Fibroblast of skin of scalp (primary cell): ENCODE measurements around the gene SLC34A3.
A peak's percentile ranks its signal among the peaks of the same experiment; 100 is the strongest.

ENCODE experiments used
- DNase-seq: peaks from one replicate; pipeline ENCODE4 v3.0.0-alpha.2; 2013

The SLC34A3 gene

DNA sequence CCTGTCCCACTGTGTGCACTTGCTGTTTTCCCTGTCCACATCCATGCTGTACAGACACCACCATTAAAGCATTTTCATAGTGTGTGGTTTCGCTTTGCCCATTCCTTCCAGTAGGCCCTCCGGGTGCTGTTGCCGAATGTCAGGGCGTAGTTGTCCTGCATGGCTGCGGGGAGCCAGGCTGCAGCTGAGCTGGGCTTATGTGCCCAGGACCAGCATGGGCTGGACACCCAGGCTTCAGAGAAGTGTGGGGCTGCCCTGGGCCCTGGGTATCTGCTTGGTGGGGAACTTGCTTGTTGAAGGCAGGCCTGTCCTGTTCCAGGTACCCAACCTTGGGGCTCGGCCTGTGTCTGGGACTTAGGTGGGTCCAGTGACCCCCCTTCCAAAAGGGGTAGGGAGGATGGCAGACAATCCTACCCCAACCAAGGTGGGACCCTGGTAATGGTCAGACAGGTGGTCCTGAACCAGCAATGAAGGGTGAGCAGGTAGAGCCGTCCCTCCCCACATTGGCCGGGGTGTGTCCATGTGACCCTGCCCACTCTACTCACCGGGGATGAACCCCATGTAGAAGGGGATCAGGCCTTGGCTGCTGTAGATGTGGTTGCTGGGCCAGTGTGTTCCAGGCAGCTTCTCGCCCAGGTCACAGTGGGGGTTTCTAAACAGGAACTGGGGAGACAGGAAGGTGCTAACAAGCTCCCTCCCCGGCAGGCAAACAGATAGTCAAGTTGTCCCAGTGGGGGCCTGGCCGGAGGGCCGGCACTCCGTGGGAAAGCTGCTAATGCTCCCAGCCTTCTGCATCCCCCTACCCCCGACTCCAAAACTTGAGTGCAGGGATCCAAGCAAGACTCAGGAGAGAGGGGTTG lies 13.2 kb downstream of the SLC34A3 start:
- DNase-seq: no peak

DNA sequence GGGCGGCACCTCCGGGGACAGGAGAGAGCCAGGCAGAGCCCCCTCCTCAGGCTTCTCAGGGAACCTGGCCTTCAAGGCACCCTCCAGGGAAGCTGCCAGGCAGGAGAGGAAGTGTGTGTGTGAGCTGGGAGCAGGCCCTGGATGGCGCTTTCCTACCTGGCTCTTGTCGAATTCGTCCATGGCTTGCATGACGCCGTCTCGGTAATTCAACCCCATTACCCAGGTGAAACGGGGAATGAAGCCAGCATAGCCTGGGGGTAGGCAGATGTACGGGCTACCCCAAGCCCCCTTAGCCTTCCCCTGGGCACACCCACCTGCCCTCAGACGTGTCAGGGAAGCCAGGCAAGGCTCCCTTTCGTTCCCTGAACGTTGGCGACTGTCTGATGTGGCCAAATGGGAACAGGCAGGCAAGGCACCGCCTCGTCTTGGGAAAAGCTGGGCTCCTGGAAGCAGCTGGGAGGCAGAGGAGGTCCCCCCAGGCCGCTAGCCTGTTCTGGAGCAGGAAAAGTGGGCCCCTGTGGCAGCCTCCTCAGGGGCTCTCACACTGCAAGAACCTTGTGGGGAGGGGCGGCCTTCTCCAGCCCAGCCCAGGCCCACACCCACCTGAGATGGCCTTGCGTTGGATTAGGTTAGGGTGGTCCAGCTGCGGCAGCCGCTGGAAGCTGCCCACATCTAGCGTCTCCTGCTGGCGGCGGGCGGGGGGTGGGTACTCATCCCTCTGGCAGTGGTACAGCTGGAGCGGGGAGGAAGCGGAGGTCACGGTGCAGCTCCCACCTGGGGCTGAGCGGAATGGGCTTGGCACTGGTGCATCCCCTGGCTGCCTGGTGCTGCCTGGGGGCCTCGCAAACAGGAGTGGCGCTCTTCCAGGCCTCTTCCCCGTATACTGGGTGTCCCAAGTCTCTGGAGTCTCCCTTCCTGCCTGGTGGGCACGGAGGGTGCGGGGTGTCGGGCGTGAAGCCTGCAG lies 14.1 kb downstream of the SLC34A3 start:
- no peak for DNase-seq

- DNase-seq: no peak
Observed at GRCh38 chr9:137245450-137246421, 15.0 kb downstream of the SLC34A3 start.

GRCh38 chr9:137247135-137247915 lies 16.6 kb downstream of the SLC34A3 start:
- no peak for DNase-seq

DNA sequence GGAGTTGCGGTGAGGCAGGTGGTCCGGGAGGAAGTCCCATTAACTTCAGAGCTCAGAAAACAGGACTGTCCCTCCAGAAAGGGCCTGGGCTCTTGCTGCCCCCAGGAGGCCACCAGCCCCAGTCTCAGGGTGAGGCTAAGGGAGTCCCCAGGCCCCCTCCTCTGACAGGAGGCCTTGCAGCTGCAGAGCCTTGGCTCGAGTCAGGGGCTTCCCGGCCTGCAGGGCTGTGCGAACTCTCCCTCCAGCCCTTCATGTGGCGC lies 17.1 kb downstream of the SLC34A3 start:
- DNase-seq: no peak

DNA sequence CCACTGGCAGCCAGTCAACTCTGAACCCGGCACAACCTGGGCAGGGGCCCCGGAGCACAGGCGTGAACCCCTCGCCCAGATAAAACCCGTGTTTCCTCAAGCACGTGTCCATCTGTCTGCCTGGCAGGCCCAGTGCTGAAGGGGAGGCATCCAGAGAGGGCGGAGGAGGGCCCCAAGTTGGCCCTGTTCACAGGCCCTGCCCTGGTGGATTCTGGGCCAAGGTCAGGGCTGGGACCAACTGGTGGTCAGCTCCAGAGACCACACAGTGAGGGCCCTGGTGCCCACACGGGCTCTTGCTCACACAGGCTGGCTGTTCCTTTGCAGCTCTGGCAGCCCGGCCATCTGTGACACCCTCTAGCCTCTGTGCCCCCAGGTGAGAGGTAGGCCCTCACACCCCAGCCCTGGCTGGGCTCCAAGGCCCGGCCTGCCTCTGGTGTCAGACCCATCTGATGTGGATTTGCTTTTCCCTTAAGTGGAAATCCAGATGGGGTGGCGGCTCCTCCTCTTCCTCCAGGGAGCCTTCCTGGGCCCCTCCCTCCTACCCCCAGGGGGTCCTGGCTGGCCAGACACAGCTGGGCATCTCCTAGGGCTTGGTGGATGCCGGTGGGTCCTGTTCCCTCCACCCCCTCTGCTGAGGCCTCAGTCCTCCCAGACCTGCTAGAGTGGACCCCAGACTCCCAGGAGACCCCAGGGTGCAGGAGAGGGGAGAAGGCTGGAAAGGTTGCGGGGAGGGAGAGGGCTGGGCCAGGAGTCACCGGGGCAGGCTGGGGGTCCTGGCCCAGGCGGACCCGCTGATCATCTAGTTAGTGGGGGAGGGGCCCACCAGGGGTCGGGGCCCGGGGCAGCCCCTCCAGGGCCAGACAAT lies 19.9 kb downstream of the SLC34A3 start:
- peak; percentile 12 for DNase-seq

DNA sequence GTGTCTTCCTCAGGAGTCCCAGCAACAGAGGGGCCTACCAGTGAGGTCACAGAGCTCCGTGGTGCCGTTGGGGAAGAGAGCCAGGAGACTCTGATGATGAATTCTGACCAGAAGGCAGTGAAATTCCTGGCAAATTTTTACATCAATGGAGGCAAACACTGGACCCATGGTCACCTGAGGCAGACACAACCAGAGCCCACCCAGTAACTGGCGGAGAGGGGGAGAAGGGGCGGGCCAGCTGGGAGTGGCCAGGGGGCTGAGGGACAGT lies 20.4 kb downstream of the SLC34A3 start, which contains the start of gene STPG3:
Gene STPG3 (plus strand): TSS at position 93 of the 268 bp plus-strand sequence. CDS start 1 bp downstream, at position 94.
- no peak for DNase-seq

GRCh38 chr9:137251490-137252268 lies 21.0 kb downstream of the SLC34A3 start:
- DNase-seq: no peak

DNA sequence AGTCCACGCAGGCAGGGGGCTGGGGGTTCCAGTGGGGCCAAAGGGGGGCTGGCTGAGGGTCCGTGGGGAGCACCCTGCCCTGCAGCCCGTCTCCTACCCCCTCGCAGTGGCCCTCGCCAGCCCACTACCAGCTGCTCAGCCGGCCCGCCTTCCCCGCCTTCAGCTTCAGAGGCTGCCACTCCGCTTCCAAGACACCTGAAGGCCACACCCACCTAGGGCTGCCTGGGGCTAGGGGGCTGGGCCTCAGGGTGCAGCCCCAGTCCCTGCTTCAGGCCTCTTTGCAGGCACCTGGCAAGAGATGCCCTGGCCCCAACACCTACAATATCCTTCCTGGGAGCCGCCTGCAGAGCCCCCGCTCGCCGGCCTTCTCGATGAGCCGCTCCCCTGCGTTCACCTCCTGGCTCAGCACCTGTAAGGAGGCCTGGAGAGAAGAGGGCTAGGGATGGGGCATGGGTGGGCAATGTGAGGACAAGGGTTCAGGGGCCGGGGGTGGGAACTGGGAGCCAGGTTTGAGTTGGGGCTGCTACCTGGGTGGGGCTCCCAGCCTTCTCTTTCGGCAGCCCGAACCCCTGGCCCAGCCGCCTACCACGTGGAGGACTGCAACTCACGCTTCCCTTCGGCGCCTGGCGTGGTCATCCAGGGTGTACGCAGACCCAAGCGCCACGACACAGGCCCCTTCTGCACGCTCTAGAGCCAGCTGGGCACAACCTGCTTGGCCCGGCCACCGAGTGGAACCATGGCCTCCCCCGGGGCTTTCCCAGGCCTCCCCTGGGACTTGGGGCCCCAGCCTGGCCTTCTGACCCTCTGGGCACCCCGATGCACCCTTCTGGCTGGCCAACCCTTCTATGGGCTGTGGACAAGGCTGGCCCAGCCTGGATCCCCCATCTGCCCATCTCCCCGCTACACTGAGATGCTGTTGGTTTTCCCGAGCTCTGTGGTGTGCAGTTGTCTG lies 22.1 kb downstream of the SLC34A3 start:
- no peak for DNase-seq

- no peak for DNase-seq
Observed at GRCh38 chr9:137253717-137254623, 23.3 kb downstream of the SLC34A3 start.

DNA sequence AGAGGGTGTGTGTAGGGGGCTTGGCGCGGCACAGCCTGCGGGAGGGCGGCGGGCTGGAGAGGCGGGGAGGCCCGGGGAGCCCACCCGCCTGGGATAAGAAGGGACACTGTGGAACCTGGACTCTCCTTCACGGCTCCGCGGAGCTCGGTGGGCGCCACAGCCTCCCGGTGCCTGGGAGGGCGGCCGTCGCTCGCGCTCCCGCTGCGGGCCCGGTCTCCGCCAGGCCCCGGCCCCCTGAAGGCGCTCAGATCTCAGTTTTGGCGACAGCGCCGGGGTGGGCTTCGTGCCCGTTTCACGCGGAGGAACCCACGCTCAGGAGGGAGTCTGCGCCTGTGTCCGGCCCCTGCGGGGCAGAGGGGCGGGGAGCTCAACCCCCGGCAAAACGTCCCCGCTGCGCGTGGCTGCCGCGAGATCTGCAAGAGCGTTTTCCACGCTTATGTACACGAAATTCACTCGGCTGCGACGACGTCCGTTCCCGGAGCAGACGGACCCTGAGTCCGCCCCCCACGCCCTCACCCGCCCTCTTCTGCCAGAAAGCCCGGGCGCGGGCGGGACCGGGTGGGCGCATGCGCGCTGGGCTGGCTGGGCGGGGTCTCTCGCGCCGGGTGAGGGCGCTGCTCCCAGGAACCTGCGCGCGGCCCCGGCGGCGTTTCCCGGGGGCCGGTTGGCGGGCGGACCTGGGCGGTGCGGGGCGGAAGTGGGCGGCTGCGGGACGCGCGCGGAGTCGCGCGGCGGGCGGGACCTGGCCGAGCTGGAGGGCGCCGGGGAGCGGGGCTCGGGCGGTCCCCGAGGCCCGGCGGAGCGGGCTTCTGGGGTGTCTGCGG lies 24.1 kb downstream of the SLC34A3 start, which contains the start of gene NELFB:
Gene NELFB (plus strand): TSS at position 704 of the 824 bp plus-strand sequence.
- peak; percentile 88 for DNase-seq

DNA sequence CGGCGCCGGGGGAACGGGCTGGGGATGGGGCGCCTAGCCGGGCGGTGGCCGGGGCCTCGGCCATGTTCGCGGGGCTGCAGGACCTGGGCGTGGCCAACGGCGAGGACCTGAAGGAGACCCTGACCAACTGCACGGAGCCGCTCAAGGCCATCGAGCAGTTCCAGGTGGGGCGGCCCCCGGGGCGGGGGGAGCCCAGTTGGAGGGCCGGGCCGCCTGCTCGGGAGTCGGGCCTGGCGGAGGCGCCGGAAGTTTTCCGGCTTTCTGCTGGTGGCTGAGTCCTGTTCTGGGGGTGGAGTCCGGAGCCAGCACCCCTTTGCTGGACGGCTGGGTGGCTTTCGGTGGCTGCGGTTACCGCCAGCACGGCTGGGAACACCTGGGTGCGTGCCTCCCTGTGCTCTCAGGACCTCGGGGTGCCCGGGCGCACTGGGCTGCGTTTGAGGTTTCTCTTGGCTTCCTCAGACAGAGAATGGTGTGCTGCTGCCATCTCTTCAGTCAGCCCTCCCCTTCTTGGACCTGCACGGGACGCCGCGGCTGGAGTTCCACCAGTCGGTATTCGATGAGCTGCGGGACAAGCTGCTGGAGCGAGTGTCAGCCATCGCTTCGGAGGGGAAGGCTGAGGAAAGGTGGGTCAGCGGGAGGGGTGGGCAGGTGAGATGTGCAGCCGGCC lies 24.9 kb downstream of the SLC34A3 start:
- no peak for DNase-seq

DNA sequence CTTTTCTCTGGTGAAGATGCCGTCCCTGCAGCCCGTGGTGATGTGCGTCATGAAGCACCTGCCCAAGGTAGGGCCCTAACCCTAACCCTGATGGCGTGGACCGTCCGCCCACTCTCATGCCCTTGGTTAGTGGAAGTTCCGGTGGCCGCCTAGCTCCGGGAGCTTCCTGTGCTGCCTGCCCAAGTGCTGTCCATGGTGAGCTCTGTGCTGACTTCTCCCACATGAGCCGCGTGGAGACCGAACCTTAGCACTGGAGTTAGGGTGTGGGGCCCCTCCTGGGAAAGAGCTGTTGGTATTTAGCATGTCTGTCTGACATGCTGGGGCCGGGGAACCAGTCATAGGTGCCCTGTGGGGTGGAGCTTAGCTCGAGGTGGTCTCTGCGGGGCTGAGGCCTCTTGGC lies 25.7 kb downstream of the SLC34A3 start:
- no peak for DNase-seq

- no peak for DNase-seq
Observed at GRCh38 chr9:137256856-137257255, 26.2 kb downstream of the SLC34A3 start.

- peak; percentile 56 for DNase-seq
Observed at GRCh38 chr9:137262173-137262908, 31.6 kb downstream of the SLC34A3 start.
